HL-60/S4 (cell line): Measurements from ENCODE around the gene TLR1.
"Not testable (repeated sequence)": the region's sequence is repeated elsewhere in the genome, so short reads cannot be mapped to it uniquely, and the experiment has no call there.

Experiments used
- in situ Hi-C: fragments of 300-500 bp; cut with MboI; formaldehyde crosslinking; loops from 2 replicates; pipeline ENCODE4 v1.14.3; 2022; ENCODE audit warnings: low sequenced_read_pairs

TLR1 gene

GRCh38 chr4:38804654-38805295 is at the start of gene TLR1:
Gene TLR1, minus strand, starts transcription at chr4:38804791. Its CDS starts 5,960 bp downstream, at chr4:38798831.
- in situ Hi-C loops, result no loop called here

GRCh38 chr4:38846015-38846414 is 41.4 kb upstream of the TLR1 start:
- in situ Hi-C loops, result no loop called here

GRCh38 chr4:38842994-38843393 is 38.4 kb upstream of the TLR1 start:
- in situ Hi-C loops, result no loop called here

- in situ Hi-C loops, result no loop called here
These were observed 33.3 kb upstream of the TLR1 start for GRCh38 chr4:38837849-38838248.

- in situ Hi-C loops, result no loop called here
These were observed 32.7 kb upstream of the TLR1 start for GRCh38 chr4:38837334-38837733.

- in situ Hi-C loops, result no loop called here
These were observed 30.0 kb upstream of the TLR1 start for GRCh38 chr4:38834570-38834969.

- in situ Hi-C loops, result no loop called here
These were observed 28.3 kb upstream of the TLR1 start for GRCh38 chr4:38832624-38833528.

GRCh38 chr4:38832206-38832605 is 27.6 kb upstream of the TLR1 start:
- in situ Hi-C loops, result no loop called here

- in situ Hi-C loops, result no loop called here
These were observed 27.1 kb upstream of the TLR1 start for GRCh38 chr4:38831653-38832052.

GRCh38 chr4:38829237-38829636 is 24.6 kb upstream of the TLR1 start:
- in situ Hi-C loops, result no loop called here

GRCh38 chr4:38823766-38824165 is 19.2 kb upstream of the TLR1 start:
- in situ Hi-C loops, result no loop called here

GRCh38 chr4:38822748-38823303 is 18.2 kb upstream of the TLR1 start:
- in situ Hi-C loops, result no loop called here

- in situ Hi-C loops, result no loop called here
These were observed 17.1 kb upstream of the TLR1 start for GRCh38 chr4:38821739-38822138.

GRCh38 chr4:38820329-38821061 is 15.9 kb upstream of the TLR1 start:
- in situ Hi-C loops, result no loop called here

- in situ Hi-C loops, result no loop called here
These were observed 15.0 kb upstream of the TLR1 start for GRCh38 chr4:38819569-38819968.

GRCh38 chr4:38818441-38818976 is 13.9 kb upstream of the TLR1 start:
- in situ Hi-C loops, result no loop called here

- in situ Hi-C loops, result no loop called here
These were observed 11.5 kb upstream of the TLR1 start for GRCh38 chr4:38815885-38816782.

GRCh38 chr4:38814386-38814785 is 9.8 kb upstream of the TLR1 start:
- in situ Hi-C loops, result no loop called here

- in situ Hi-C loops, result no loop called here
These were observed 6.7 kb upstream of the TLR1 start for GRCh38 chr4:38811297-38811696.

GRCh38 chr4:38807462-38807861 is 2.9 kb upstream of the TLR1 start:
- in situ Hi-C loops, result not testable (repeated sequence)
